K562 (cell line): ENCODE results near the gene C16orf74. TPM values are rescaled to one million over a fixed set of nuclear protein-coding genes. Genes with fewer than 3 reads are reported as not detected.

Experiments
- POLR2AphosphoS2 ChIP-seq: IDR thresholded peaks from 2 replicates; pipeline ENCODE4 v1.6.1; 2012; ENCODE audit warnings: low read length, improper control_type of control experiment
- SNRNP70 ChIP-seq: fragments of 200-400 bp; formaldehyde crosslinking; optimal IDR thresholded peaks from 2 replicates; pipeline ENCODE3; 2017; ENCODE audit warnings: low read depth, low read length
- polyA plus RNA-seq, 8 experiments: library from polyadenylated mRNA; depleted of rRNA in 4 of 8; stranded (reverse) in 5 of 8; unstranded in 3 of 8; fragments of >200 nt; fragmentation: Nextera tagmentation in 2 of 8; fragmentation: Illumina TruSeq in 1 of 8; extraction: Ambion mirVana in 2 of 8; extraction: Trizol in 1 of 8; gene quantifications; 2 replicates each; pipeline versions ENCODE4 v1.2.1 to v1.2.3, GENCODE V29; 2011 to 2014; ENCODE audit warnings: inconsistent platforms in 1 of 8, missing spikeins in 1 of 8
- total RNA-seq, 7 experiments: library from RNA; depleted of rRNA in 6 of 7; stranded (reverse); fragments of >200 nt in 6 of 7; fragmentation: Illumina TruSeq in 2 of 7; extraction: Trizol in 2 of 7; gene quantifications; 2 replicates each; pipeline versions ENCODE4 v1.2.1 to v1.2.3, GENCODE V29; 2011 to 2021; ENCODE audit warnings: low replicate concordance in 1 of 7
- TF ChIP-seq, protein P1 (sequence below): fragments of 250-450 bp; sonication (Bioruptor Pico); IDR thresholded peaks from 2 replicates; pipeline ENCODE4 v1.4.0; 2020
- TF ChIP-seq, protein P2 (sequence below): fragments of 450-650 bp; IDR thresholded peaks from 2 replicates; pipeline ENCODE4 v1.7.1; 2018; ENCODE audit warnings: mild to moderate bottlenecking, low read depth; ENCODE audit not compliant: partially characterized antibody
- TF ChIP-seq, protein P3 (sequence below): fragments of 200-600 bp; sonication (generic); IDR thresholded peaks from one replicate; pipeline ENCODE4 v1.6.1; 2012; ENCODE audit warnings: mild to moderate bottlenecking, low read depth, low read length, inconsistent platforms
- TF ChIP-seq, protein P4 (sequence below): sonication (generic); formaldehyde crosslinking; IDR thresholded peaks from 2 replicates; pipeline ENCODE4 v1.9.0; 2022; ENCODE audit warnings: mild to moderate bottlenecking, missing genetic modification reagents

Gene C16orf74
- total and polyA plus RNA-seq, 9 of the 15 experiments (the other 6 are each of a cell fraction or from before 2014, with no cell fraction given) = not detected

DNA sequence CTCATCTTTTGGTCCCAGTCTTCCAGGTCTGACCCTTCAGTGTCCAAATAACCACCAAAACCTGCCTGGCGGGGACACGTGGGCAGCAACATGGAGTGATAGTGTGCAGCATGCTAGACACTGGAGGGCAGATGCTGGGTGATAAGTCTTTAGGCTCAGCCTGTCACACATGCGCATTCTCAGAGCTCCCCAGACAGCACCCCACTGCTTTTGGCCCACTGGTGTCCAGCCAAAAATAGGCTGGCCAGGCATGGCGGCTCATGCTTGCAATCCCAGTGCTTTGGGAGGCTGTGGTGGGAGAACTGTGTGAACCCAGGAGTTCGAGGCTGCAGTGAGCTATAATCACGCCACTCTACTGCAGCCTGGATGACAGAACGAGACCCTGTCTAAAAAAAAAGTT, 74.4 kb downstream of the C16orf74 start (continued):
- TF ChIP-seq, protein P1, sequence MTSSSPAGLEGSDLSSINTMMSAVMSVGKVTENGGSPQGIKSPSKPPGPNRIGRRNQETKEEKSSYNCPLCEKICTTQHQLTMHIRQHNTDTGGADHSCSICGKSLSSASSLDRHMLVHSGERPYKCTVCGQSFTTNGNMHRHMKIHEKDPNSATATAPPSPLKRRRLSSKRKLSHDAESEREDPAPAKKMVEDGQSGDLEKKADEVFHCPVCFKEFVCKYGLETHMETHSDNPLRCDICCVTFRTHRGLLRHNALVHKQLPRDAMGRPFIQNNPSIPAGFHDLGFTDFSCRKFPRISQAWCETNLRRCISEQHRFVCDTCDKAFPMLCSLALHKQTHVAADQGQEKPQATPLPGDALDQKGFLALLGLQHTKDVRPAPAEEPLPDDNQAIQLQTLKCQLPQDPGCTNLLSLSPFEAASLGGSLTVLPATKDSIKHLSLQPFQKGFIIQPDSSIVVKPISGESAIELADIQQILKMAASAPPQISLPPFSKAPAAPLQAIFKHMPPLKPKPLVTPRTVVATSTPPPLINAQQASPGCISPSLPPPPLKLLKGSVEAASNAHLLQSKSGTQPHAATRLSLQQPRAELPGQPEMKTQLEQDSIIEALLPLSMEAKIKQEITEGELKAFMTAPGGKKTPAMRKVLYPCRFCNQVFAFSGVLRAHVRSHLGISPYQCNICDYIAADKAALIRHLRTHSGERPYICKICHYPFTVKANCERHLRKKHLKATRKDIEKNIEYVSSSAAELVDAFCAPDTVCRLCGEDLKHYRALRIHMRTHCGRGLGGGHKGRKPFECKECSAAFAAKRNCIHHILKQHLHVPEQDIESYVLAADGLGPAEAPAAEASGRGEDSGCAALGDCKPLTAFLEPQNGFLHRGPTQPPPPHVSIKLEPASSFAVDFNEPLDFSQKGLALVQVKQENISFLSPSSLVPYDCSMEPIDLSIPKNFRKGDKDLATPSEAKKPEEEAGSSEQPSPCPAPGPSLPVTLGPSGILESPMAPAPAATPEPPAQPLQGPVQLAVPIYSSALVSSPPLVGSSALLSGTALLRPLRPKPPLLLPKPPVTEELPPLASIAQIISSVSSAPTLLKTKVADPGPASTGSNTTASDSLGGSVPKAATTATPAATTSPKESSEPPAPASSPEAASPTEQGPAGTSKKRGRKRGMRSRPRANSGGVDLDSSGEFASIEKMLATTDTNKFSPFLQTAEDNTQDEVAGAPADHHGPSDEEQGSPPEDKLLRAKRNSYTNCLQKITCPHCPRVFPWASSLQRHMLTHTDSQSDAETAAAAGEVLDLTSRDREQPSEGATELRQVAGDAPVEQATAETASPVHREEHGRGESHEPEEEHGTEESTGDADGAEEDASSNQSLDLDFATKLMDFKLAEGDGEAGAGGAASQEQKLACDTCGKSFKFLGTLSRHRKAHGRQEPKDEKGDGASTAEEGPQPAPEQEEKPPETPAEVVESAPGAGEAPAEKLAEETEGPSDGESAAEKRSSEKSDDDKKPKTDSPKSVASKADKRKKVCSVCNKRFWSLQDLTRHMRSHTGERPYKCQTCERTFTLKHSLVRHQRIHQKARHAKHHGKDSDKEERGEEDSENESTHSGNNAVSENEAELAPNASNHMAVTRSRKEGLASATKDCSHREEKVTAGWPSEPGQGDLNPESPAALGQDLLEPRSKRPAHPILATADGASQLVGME (CRISPR knock-in tag) = no peak
- TF ChIP-seq, protein P2, sequence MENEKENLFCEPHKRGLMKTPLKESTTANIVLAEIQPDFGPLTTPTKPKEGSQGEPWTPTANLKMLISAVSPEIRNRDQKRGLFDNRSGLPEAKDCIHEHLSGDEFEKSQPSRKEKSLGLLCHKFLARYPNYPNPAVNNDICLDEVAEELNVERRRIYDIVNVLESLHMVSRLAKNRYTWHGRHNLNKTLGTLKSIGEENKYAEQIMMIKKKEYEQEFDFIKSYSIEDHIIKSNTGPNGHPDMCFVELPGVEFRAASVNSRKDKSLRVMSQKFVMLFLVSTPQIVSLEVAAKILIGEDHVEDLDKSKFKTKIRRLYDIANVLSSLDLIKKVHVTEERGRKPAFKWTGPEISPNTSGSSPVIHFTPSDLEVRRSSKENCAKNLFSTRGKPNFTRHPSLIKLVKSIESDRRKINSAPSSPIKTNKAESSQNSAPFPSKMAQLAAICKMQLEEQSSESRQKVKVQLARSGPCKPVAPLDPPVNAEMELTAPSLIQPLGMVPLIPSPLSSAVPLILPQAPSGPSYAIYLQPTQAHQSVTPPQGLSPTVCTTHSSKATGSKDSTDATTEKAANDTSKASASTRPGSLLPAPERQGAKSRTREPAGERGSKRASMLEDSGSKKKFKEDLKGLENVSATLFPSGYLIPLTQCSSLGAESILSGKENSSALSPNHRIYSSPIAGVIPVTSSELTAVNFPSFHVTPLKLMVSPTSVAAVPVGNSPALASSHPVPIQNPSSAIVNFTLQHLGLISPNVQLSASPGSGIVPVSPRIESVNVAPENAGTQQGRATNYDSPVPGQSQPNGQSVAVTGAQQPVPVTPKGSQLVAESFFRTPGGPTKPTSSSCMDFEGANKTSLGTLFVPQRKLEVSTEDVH = peak; percentile 34
- TF ChIP-seq, protein P3, sequence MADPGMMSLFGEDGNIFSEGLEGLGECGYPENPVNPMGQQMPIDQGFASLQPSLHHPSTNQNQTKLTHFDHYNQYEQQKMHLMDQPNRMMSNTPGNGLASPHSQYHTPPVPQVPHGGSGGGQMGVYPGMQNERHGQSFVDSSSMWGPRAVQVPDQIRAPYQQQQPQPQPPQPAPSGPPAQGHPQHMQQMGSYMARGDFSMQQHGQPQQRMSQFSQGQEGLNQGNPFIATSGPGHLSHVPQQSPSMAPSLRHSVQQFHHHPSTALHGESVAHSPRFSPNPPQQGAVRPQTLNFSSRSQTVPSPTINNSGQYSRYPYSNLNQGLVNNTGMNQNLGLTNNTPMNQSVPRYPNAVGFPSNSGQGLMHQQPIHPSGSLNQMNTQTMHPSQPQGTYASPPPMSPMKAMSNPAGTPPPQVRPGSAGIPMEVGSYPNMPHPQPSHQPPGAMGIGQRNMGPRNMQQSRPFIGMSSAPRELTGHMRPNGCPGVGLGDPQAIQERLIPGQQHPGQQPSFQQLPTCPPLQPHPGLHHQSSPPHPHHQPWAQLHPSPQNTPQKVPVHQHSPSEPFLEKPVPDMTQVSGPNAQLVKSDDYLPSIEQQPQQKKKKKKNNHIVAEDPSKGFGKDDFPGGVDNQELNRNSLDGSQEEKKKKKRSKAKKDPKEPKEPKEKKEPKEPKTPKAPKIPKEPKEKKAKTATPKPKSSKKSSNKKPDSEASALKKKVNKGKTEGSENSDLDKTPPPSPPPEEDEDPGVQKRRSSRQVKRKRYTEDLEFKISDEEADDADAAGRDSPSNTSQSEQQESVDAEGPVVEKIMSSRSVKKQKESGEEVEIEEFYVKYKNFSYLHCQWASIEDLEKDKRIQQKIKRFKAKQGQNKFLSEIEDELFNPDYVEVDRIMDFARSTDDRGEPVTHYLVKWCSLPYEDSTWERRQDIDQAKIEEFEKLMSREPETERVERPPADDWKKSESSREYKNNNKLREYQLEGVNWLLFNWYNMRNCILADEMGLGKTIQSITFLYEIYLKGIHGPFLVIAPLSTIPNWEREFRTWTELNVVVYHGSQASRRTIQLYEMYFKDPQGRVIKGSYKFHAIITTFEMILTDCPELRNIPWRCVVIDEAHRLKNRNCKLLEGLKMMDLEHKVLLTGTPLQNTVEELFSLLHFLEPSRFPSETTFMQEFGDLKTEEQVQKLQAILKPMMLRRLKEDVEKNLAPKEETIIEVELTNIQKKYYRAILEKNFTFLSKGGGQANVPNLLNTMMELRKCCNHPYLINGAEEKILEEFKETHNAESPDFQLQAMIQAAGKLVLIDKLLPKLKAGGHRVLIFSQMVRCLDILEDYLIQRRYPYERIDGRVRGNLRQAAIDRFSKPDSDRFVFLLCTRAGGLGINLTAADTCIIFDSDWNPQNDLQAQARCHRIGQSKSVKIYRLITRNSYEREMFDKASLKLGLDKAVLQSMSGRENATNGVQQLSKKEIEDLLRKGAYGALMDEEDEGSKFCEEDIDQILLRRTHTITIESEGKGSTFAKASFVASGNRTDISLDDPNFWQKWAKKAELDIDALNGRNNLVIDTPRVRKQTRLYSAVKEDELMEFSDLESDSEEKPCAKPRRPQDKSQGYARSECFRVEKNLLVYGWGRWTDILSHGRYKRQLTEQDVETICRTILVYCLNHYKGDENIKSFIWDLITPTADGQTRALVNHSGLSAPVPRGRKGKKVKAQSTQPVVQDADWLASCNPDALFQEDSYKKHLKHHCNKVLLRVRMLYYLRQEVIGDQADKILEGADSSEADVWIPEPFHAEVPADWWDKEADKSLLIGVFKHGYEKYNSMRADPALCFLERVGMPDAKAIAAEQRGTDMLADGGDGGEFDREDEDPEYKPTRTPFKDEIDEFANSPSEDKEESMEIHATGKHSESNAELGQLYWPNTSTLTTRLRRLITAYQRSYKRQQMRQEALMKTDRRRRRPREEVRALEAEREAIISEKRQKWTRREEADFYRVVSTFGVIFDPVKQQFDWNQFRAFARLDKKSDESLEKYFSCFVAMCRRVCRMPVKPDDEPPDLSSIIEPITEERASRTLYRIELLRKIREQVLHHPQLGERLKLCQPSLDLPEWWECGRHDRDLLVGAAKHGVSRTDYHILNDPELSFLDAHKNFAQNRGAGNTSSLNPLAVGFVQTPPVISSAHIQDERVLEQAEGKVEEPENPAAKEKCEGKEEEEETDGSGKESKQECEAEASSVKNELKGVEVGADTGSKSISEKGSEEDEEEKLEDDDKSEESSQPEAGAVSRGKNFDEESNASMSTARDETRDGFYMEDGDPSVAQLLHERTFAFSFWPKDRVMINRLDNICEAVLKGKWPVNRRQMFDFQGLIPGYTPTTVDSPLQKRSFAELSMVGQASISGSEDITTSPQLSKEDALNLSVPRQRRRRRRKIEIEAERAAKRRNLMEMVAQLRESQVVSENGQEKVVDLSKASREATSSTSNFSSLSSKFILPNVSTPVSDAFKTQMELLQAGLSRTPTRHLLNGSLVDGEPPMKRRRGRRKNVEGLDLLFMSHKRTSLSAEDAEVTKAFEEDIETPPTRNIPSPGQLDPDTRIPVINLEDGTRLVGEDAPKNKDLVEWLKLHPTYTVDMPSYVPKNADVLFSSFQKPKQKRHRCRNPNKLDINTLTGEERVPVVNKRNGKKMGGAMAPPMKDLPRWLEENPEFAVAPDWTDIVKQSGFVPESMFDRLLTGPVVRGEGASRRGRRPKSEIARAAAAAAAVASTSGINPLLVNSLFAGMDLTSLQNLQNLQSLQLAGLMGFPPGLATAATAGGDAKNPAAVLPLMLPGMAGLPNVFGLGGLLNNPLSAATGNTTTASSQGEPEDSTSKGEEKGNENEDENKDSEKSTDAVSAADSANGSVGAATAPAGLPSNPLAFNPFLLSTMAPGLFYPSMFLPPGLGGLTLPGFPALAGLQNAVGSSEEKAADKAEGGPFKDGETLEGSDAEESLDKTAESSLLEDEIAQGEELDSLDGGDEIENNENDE = peak; percentile 60
- peak; percentile 54 for TF ChIP-seq SNRNP70
- TF ChIP-seq, protein P4, sequence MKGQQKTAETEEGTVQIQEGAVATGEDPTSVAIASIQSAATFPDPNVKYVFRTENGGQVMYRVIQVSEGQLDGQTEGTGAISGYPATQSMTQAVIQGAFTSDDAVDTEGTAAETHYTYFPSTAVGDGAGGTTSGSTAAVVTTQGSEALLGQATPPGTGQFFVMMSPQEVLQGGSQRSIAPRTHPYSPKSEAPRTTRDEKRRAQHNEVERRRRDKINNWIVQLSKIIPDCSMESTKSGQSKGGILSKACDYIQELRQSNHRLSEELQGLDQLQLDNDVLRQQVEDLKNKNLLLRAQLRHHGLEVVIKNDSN = 0 out of 2 replicates have a peak, but pooled peaks have one; percentile 19
- peak; percentile 80; the same call in 1 of the 2 replicates for TF ChIP-seq POLR2AphosphoS2
